SK-N-SH treated with all-trans-retinoic acid at 6 μM for 48 hours (cell line): Measurements from ENCODE around the gene CLEC4E.

ENCODE experiments used
- ISL1 ChIP-seq: fragments of 250-450 bp; sonication (Bioruptor Pico); IDR thresholded peaks from 2 replicates; pipeline ENCODE4 v2.1.2; 2022; ENCODE audit warnings: mild to moderate bottlenecking, moderate library complexity
- PATZ1 ChIP-seq: fragments of 250-450 bp; sonication (Bioruptor Pico); IDR thresholded peaks from 2 replicates; pipeline ENCODE4 v1.8.0; 2020; ENCODE audit warnings: mild to moderate bottlenecking, moderate library complexity, borderline replicate concordance
- ZFP30 ChIP-seq: fragments of 450-650 bp; formaldehyde crosslinking; IDR thresholded peaks from 2 replicates; pipeline ENCODE4 v1.5.0; 2022; ENCODE audit warnings: mild to moderate bottlenecking, moderate library complexity

DNA sequence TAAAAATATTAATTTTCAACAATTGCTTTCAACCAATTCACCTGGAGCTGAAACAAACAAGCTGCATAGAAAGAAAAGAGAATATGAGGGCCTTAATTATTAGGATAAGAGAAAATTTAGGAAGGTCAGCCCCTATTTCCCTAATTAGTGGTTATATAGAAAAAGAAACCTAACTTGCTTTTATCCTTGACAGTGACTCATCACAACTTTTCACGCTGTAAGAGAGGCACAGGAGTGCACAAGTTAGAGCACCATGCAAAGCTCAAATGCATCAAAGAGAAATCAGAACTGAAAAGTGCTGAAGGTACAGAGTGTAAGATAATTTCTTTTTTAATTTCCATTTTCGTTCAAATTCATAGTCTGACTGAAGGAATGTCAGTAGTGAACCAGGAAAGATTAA is 22.7 kb downstream of the CLEC4E start:
- no peak for TF ChIP-seq ISL1 (CRISPR knock-in tag)
- TF ChIP-seq ZFP30 (CRISPR knock-in tag) = no peak
- TF ChIP-seq PATZ1 (CRISPR knock-in tag) = no peak
